ENCODE measurements around the gene GATD1.
"Not testable (repeated sequence)": the region's sequence is repeated elsewhere in the genome, so short reads cannot be mapped to it uniquely, and the experiment has no call there.

Gene GATD1

GRCh38 chr11:763073-763463, 14.2 kb downstream of the GATD1 start:
- no peak for DNase-seq (ENCODE audit: low spot score)

GRCh38 chr11:762421-763072, 14.7 kb downstream of the GATD1 start:
- DNase-seq (ENCODE audit: low spot score), result peak; percentile 90

- no peak for DNase-seq (ENCODE audit: low spot score)
Observed at GRCh38 chr11:761526-762108, 15.7 kb downstream of the GATD1 start.

- no peak for DNase-seq (ENCODE audit: low spot score)
Observed at GRCh38 chr11:760236-760635, 17.1 kb downstream of the GATD1 start.

DNA sequence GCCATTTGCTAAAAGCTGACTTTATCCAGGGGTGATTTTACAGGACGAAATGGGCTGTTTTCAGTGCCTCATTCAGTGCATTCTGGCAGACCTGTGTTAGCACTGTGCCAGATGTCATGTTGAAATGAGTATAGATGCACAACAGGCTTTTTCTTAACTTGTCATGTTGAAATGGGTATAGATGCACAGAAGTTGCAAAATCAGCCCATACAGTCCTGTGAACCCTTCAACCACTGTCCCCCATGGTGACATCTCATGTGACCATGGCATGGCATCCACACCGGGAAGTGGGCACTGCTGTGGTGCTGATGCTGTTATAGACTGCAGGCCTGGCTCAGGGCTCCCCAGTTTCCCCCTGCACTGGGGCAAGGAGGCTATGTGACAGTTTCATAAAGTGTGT, 27.6 kb downstream of the GATD1 start:
- no peak for DNase-seq (ENCODE audit: low spot score)

DNA sequence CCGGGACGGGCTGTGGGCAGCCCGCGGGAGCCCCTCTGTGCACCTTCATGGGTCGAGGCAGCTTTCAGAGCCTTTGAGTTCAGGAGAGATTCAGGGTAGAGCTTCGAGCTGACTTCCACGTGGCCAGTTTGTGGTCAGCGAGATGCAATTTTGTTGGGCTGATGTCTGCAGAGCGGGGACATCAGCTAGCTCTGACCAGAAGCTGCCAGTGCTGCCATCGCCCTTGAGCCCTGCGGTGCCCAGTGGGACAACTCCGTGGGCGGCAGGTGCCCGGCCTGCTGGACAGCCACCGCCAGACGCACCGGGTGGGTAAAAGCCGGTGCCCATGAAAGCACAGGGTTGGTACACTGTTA, 29.3 kb downstream of the GATD1 start:
- peak; percentile 40 for DNase-seq (ENCODE audit: low spot score)

- DNase-seq (ENCODE audit: low spot score), result peak; percentile 98
Observed at GRCh38 chr11:747158-748006, 29.9 kb downstream of the GATD1 start, which contains the start of gene TALDO1. TALDO1 (plus strand) TSS chr11:747464; CDS start chr11:747482, 18 bp downstream.

DNA sequence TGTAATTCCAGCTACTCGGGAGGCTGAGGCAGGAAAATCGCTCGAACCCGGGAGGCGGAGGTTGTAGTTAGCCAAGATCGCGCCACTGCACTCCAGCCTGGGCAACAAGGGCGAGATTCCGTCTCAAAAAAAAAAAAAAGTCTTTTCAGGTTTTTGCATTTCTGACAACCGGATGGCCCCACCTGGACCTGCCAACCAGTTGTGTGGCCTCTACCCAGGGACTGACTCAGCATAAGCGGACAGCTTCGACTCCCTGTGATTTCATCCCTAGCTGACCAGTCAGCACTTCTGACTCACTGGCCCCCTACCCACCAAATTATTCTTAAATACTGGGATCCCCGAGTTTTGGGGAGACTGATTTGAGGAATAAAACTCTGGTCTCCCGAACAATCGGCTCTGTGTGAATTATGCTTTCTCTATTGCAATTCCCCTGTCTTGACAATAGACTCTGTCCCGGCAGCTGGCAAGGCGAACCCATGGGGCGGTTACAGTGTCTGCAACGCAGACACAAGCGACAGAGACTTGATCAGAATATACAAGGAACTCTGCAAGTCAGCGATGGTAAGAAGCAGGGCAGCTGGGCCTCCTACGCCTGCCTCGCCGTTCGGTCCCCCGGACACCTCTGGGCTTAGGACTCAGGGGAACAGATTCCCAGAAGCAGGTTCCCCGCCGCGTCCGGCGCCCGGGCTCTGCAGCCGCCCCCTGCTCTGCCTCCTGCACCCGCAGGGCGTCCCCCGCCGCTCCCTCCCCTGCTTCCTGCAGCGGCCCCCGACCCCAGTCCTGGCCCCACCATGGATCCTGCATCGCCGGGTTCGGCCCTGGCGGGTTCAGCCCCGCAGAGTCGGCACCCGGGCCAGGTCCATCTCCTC, 30.8 kb downstream of the GATD1 start:
- DNase-seq (ENCODE audit: low spot score), result no peak

DNA sequence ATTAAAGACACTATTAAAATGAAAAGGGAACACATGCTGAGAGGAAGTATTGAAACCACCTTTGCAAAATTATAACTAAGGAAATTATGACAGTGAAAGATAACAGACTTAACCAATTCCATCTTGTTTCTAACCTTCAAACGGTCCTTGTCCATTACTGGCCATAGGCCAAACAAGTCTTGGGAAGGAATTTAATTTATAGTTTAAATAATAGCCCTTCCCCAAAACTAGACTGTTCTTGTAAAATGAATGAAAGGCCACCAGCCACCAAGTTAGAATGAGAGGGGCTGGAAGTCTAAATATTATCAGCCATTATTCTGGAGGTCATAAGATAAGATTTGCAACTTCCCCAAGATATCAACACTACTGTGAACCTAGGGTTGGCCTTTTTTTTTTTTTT, 31.9 kb downstream of the GATD1 start:
- no peak for DNase-seq (ENCODE audit: low spot score)

GRCh38 chr11:742571-743201, 34.6 kb downstream of the GATD1 start:
- DNase-seq (ENCODE audit: low spot score), result no peak

DNA sequence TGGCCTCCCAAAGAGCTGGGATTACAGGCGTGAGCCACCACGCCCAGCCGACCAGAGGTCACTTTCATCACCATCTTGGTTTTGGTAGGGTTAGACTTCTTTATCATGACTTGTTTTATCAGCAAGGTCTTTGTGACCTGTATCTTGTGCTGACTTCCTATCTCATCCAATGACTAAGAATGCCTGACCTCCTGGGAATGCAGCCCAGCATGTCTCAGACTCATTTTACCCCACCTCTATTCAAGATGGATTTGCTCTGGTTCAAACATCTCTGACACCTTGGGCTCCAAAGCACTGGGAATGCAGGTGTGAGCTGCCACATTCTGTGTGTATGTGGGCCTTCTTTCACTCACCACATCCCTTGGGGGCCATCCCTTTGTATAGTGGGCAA, 35.1 kb downstream of the GATD1 start:
- DNase-seq (ENCODE audit: low spot score), result no peak

DNA sequence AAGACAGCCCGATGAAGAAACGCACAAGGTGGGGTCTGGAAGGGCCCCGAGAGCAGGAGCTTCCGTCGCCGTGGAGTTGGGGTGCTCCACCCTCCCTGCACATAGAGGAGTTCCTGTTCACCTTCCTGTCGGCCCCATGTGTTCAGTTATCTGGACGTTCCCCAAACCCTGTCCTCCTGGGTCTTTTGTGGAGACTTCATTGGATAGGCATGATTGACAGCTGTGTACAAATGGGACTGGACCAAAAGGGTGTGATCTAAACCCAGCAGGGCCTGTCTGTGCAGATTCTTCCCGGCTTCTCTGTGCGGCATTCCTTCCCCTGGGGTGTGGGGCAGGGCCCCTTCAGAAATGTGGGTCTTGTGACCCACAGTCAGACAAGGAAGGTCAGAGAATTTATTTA, 39.4 kb downstream of the GATD1 start:
- DNase-seq (ENCODE audit: low spot score), result not testable (repeated sequence)

- no peak for DNase-seq (ENCODE audit: low spot score)
Observed at GRCh38 chr11:737366-737765, 39.9 kb downstream of the GATD1 start.

DNA sequence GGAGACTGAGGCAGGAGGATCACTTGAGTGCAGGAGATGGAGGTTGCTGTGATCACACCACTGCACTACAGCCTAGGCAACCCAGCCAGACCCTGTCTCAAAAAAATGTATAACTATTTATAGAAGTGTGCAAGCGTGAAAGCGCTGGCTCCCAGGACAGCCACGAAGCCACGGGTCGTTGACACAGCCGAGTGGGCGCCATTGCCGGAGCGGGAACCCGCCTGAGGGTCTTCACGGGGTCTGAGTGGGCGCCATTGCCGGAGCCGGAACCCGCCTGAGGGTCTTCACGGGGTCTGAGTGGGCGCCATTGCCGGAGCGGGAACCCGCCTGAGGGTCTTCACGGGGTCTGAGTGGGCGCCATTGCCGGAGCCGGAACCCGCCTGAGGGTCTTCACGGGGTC, 42.7 kb downstream of the GATD1 start:
- not testable (repeated sequence) for DNase-seq (ENCODE audit: low spot score)

DNA sequence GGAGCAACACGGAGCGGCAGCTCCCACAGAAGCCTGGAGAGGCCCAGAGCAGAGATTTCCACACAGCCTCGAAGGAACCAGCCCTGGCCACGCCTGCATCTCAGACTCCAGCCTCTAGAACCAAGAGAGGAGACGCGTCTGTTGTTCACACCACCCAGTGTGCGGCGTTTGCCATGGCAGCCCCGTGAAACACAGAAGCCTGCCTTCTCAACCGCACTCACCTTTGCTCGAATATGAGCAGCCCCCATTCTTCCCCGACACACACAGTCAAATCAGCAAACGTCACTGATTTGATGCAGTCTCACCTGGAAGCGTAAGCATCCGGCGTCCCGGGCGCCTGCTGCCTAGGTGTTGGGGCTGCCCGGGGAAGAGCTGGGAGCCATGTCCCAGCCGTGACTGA, 44.2 kb downstream of the GATD1 start:
- DNase-seq (ENCODE audit: low spot score), result no peak

GRCh38 chr11:729492-730074, 47.7 kb downstream of the GATD1 start:
- no peak for DNase-seq (ENCODE audit: low spot score)

DNA sequence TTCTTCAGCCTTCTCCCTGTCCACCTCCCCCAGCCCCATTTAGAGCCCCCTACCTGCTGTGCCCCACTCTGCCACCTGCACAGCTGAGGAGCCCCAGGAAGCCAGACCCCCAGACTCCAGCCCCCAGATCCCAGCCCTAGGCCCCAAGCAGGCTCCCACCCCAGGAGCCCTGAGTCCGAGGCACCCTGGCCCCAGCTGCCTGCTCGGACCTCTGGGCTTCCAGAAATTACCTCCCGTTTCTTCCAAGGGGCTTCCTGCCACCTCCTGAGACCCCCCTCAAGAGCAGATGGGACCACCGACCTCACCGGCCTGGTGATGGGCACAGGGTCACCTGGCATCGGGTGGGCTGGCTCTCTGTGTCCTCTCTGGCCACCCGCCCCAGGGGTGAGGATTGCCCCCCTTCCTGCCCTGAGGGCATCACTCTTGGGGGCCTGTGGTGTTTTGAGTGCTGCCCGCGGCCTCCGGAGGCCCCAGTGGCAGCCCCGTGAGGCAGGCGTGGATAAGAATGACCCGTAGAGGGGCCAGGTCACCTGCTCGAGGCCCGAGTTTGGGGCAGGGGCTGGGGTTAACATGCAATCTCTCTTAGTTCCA, 48.3 kb downstream of the GATD1 start:
- DNase-seq (ENCODE audit: low spot score), result no peak

DNA sequence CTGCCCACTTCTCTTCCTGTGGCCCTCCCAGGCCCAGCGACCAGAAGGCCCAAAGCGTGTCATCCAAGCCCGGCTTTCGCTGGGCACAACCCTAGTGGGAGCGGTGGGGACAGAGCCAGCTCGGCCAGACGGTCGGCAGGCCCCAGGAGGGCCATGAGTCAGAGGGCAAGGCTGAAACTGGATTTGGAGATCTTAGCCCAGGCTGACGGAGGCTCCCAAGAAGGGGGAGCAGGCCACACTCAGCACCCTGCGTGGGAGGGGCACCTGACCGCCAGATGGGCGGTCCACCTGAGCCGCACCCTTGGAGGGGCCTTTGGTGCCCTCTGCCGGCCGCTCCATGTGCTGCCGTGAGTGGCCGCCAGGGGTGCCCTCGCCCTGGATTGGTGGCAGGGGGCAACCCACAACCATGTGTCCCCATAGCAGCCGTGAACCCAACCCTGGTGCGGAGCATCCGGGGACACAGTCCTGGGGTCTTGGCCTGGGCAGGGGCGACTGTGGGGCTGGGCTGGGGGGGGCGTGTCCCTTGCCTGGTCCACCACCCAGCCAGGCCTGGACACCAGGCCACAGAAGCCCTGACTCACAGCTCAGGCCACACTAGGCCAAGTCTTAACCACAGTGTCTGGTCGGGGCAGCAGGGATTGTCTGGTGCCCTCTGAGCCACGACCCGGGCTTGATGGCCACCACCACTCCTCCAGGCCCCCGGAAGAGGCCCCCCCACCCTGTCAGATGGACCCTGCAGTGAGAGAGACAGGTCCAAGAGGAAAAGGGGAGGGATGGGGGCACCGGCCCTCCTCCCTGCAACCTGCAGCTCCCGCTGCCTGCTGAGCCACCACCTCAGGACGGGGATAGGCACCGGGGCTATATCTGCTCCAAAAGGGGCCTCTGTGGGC, 49.2 kb downstream of the GATD1 start:
- DNase-seq (ENCODE audit: low spot score), result peak; percentile 93

DNA sequence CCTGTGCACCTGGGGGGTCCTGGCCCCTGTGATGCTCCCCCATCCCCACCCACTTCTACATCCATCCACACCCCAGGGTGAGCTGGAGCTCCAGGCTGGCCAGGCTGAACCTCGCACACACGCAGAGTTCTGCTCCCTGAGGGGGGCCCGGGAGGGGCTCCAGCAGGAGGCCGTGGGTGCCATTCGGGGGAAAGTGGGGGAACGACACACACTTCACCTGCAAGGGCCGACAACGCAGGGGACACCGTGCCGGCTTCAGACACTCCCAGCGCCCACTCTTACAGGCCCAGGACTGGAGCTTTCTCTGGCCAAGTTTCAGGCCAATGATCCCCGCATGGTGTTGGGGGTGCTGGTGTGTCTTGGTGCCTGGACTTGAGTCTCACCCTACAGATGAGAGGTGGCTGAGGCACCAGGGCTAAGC, 50.0 kb downstream of the GATD1 start:
- peak; percentile 41 for DNase-seq (ENCODE audit: low spot score)
